Stimulated activated CD8-positive, alpha-beta memory T cell treated with anti-CD3 and anti-CD28 coated beads, Interleukin-2, amount 100 ng/mL, for 48 hours (primary cell): ENCODE results near the gene DNMT1.
"Not testable (repeated sequence)": the region's sequence is repeated elsewhere in the genome, so short reads cannot be mapped to it uniquely, and the experiment has no call there.

Experiments
- DNase-seq, 2 donors: peaks; one replicate each; pipeline ENCODE4 v3.0.0-alpha.2; 2020; ENCODE audit warnings: low read depth in 2 of 2

The DNMT1 gene

DNA sequence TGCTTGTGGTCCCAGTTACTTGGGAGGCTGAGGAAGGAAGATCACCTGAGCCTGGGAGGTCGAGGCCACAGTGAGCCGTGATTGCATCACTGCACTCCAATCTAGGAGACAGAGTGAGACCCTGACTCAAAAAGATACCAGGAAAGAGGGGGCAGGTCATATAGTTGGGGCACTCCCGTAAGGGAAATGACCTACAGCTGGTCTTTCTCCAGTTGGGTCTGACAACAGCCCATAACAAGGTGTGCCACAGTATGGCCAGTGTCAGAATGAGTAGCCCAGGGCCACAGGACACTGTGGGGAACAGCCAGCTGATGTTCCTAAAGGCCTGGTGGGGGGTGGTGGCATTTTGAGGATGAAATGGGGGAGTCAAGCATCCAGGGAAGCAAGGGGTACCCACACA lies 10.8 kb downstream of the DNMT1 start:
- DNase-seq: no peak

DNA sequence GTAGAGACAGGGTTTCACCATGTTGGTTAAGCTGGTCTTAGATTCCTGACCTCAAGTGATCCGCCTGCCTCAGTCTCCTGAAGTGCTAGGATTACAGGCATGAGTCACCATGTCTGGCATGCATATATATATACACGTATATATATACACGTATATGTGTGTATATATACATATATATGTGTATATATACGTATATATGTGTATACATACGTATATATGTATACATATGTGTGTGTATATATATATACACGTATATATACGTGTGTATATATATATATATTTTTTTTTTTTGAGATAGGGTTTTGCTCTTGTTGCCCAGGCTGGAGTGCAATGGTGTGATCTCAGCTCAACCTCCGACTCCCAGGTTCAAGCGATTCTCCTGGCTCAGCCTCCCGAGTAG lies 11.9 kb downstream of the DNMT1 start:
- DNase-seq: no peak

DNA sequence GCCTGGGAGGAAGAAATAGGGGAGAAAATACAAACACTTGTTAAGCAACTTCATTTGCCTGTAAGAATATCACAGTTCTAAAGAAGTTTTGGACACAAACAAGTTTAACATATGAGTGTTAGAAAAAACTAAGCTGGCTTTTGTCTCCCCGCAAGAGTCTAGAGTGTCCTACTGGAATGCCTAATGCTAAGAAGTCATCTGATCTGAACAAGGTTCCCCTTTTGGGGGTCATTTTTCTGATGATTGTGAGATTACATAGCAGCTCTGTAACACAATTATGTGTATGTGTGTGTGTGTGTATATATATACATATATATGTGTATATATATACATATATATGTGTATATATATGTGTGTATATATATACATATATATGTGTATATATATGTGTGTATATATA lies 12.7 kb downstream of the DNMT1 start:
- no peak for DNase-seq

GRCh38 chr19:10180459-10180858 lies 14.3 kb downstream of the DNMT1 start:
- DNase-seq: no peak

DNA sequence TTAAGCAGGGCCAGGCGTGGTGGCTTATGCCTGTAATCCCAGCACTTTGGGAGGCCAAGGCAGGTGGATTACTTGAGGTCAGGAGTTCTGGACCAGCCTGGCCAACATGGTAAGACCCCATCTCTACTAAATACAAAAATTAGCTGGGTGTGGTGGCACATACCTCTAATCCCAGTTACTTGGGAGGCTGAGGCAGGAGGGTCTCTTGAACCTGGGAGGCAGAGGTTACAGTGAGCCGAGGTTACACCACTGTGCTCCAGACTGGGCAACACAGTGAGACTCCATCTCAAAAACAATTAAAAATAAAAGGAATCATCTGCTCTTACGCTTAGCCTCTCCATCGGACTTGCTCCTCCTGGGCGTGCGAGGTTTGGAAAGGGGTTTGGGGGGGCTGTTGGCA lies 14.7 kb downstream of the DNMT1 start:
- not testable (repeated sequence) for DNase-seq

- DNase-seq: no peak
Measured at GRCh38 chr19:10173527-10173926, 21.2 kb downstream of the DNMT1 start.

DNA sequence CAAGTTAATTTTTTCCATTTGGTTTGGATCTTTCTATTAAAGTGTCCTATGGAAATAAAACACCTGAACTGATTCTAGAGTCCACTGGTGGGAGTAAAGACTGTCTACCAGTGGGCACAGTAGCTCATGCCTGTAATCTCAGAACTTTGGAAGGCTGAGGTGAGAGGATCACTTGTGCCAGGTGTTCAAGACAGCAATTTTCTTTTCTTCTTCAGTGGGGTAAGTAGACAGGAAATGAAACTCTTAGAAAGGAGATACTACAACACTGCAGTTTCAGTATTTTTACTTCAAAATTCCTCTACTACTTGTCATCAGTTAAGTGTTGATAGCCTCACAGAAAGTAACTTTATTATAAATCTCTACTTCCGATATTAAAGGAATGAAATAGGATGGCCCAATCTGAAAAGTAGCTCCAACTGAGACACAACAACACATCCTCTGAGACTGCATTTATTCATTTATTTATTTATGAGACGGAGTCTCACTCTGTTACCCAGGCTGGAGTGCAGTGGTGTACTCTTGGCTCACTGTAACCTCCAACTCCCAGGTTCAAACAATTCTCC lies 26.3 kb downstream of the DNMT1 start:
- DNase-seq: no peak

- DNase-seq: no peak
Measured at GRCh38 chr19:10167459-10167858, 27.3 kb downstream of the DNMT1 start.

GRCh38 chr19:10166501-10166900 lies 28.3 kb downstream of the DNMT1 start:
- not testable (repeated sequence) for DNase-seq

GRCh38 chr19:10166046-10166445 lies 28.7 kb downstream of the DNMT1 start:
- DNase-seq: no peak

DNA sequence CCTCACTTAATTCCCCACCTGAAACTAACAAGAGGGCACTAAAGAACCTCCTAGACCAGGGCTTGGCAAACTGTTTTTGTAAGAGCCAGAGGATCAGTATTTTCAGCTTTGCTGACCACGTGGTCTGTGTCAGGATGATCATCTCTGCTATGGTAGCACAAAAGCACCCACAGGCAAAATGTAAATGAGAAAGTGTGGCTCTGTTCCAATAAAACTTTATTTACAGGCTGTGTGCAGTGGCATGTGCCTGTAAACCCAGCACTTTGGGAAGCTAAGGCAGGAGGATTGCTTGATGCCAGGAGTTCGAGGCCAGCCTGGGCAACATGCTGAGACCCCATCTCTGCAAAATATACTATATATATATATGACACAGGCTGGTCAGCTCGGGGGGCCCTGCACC lies 31.2 kb downstream of the DNMT1 start:
- no peak for DNase-seq

DNA sequence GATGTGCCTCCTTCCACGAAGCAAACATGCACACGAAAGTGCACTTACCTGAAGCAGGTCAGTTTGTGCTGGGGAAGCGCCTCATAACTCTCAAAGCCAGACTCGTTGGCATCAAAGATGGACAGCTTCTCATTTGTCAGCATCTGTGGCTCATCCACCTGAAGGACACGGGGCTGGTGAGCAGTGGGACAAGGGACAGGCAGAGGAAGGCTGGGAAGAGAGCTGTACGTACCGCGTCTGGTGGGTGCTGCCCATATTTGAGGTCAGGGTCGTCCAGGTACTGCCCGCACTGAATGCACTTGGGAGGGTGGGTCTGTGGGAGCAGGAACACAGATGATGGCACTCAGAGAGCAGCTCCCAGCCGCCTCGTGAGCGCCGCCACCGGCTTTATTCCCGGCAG lies 35.1 kb downstream of the DNMT1 start:
- no peak for DNase-seq

GRCh38 chr19:10158485-10158884 lies 36.3 kb downstream of the DNMT1 start:
- DNase-seq: no peak

DNA sequence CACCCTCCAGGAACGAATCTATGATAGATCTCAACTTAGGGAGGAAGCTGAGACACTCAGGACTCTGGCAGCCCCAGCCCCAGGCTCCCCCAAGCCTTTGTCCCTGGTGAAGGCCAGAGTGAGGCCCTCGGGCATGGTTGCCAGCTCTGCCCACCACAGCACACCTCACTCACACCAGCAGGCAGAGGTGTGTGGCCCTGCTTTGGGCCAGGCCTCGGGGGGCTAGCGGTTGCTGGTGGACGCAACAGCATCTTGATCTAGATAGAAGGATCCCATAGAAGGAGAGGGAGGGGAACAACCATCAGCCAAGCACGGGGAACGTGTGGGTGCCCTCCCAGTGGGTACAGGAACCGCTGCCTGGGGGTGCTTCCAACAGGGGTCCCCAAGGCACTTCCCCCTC lies 36.7 kb downstream of the DNMT1 start:
- DNase-seq: no peak

DNA sequence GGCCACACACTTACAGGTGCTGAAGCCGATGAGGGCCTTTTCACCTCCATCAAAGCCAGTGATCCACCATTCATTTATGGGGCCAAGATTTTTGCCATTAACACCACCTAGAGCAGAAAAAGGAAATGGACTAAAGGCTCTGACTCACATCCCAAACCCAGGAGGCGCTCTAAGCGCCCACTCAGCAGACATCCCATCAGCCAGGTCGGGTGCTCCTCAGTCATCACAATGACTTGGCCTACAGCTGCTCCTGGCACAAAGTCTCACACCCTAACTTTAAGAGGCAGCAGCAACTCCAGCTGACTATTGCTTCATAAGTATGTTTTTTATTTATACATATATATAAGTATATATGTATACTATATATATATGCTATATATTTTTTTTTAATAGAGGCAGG lies 38.9 kb downstream of the DNMT1 start:
- DNase-seq: no peak

- no peak for DNase-seq
Measured at GRCh38 chr19:10152100-10152499, 42.7 kb downstream of the DNMT1 start.

GRCh38 chr19:10151521-10151920 lies 43.2 kb downstream of the DNMT1 start:
- DNase-seq: no peak

- no peak for DNase-seq
Measured at GRCh38 chr19:10149427-10149826, 45.3 kb downstream of the DNMT1 start.

GRCh38 chr19:10146142-10146541 lies 48.6 kb downstream of the DNMT1 start:
- no peak for DNase-seq

- DNase-seq: no peak
Measured at GRCh38 chr19:10145031-10145430, 49.7 kb downstream of the DNMT1 start.

GRCh38 chr19:10144361-10144760 lies 50.4 kb downstream of the DNMT1 start:
- DNase-seq: no peak

DNA sequence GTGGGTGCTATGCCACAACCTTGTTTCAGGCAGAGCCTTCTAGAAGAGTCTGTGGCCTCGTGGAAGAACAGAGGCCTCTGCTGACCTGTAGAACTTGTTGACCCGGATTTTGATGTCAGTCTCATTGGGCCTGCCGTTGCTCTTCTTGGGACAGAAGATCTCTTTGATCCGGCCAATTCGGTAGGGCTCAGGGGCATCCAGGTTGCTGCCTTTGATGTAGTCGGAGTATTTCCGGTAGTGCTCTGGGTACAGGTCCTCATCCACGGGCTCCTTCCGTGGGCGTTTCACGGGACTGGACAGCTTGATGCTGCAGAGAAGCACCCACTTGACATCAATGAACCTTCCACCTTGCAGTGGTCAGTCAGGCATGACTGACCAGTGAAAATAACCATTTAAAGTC lies 51.1 kb downstream of the DNMT1 start:
- DNase-seq: no peak

GRCh38 chr19:10142701-10143375 lies 51.9 kb downstream of the DNMT1 start:
- no peak for DNase-seq

DNA sequence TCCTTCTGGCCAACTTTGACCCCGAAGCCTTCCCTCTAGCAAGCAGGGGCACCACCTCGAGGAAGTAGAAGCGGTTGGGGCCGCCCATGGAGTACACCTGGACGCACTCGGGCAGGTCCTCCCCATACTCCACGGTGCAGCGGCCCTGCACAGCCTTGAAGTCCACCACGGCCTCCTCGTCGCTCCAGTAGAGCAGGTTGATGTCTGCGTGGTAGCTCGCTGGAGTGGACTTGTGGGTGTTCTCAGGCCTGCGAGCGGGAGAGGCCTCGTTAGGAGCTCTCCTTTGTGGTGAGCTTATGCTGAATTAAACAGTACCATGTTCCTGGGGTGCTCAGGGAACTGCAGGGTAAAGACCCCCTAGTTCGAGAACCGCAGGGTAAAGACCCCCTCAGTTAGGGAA lies 52.8 kb downstream of the DNMT1 start:
- no peak for DNase-seq
